B cell (primary cell): ENCODE data around the gene MAD2L2. TPM values are rescaled to one million over a fixed set of nuclear protein-coding genes. Genes with fewer than 3 reads are reported as not detected.
A peak's percentile ranks its signal among the peaks of the same experiment; 100 is the strongest.

Experiments
- ATAC-seq: fragments of 200-7000 bp; cut with Tn5 transposase; one replicate; pipeline ENCODE4 v1.10.0; 2021; ENCODE audit warnings: low read depth, mild to moderate bottlenecking, moderate number of reproducible peaks, moderate library complexity
- CTCF ChIA-PET: fragments of 350-600 bp; sonication (Branson Sonifier 250); formaldehyde crosslinking; loops from one replicate; lab custom pipeline; 2021; ENCODE audit warnings: antibody characterized with exemption, inconsistent platforms; lab: Charles Lee
- POLR2A ChIA-PET: fragments of 350-600 bp; sonication (Branson Sonifier 250); formaldehyde crosslinking; loops from one replicate; lab custom pipeline; 2021; ENCODE audit warnings: antibody characterized with exemption; lab: Charles Lee
- DNase-seq: peaks from one replicate; pipeline ENCODE4 v3.0.0; 2013
- H2AFZ ChIP-seq: 2 replicates; pipeline ENCODE4 v1.6.1; 2012; ENCODE audit warnings: mild to moderate bottlenecking, low read depth, low read length; ENCODE audit not compliant: insufficient read depth, poor library complexity, severe bottlenecking
- H3K27ac ChIP-seq, 2 donors: 1 replicate in 1 of 2; 2 replicates in 1 of 2; pipeline ENCODE4 v1.5.1; 2012 to 2013; ENCODE audit warnings: low read length in 2 of 2, mild to moderate bottlenecking in 2 of 2, moderate library complexity in 1 of 2
- H3K27me3 ChIP-seq, 4 experiments: fragments of 200-600 bp in 1 of 4; sonication (generic) in 1 of 4; replicated peaks in 1 of 4; 1 replicate in 2 of 4; 2 replicates in 2 of 4; pipeline versions ENCODE4 v1.6.1 to v1.7.0; 2013 to 2016; ENCODE audit warnings: low read length in 3 of 4, mild to moderate bottlenecking in 2 of 4, mixed read lengths in 1 of 4, moderate library complexity in 1 of 4; ENCODE audit not compliant: insufficient read depth in 4 of 4, control insufficient read depth in 3 of 4; ENCODE audit errors: control extremely low read depth in 1 of 4
- H3K36me3 ChIP-seq, 2 experiments: replicated peaks in 1 of 2; 1 replicate in 1 of 2; 2 replicates in 1 of 2; pipeline versions ENCODE4 v1.6.1 to v1.7.1; 2013; ENCODE audit warnings: low read length in 1 of 2; ENCODE audit not compliant: insufficient read depth in 2 of 2, control insufficient read depth in 1 of 2; ENCODE audit errors: control extremely low read depth in 1 of 2, extremely low read depth in 1 of 2
- H3K4me1 ChIP-seq, 2 donors: fragments of 200-600 bp in 1 of 2; sonication (generic) in 1 of 2; 1 replicate in 1 of 2; 2 replicates in 1 of 2; pipeline versions ENCODE4 v1.5.1 to v1.6.1; 2013 to 2017; ENCODE audit warnings: low read length in 2 of 2; ENCODE audit not compliant: control insufficient read depth in 2 of 2, insufficient read depth in 2 of 2
- H3K4me2 ChIP-seq: replicated peaks from 2 replicates; pipeline ENCODE3; 2012; ENCODE audit warnings: mild to moderate bottlenecking, low read depth, low read length; ENCODE audit not compliant: poor library complexity, severe bottlenecking
- H3K4me3 ChIP-seq, 5 experiments: fragments of 200-600 bp in 1 of 5; sonication (generic) in 1 of 5; 1 replicate in 3 of 5; 2 replicates in 2 of 5; pipeline versions ENCODE4 v1.5.1 to v1.7.0; 2011 to 2016; ENCODE audit warnings: low read length in 4 of 5, mild to moderate bottlenecking in 4 of 5, low read depth in 2 of 5, control low read depth in 1 of 5, moderate library complexity in 1 of 5; ENCODE audit not compliant: insufficient read depth in 1 of 5; ENCODE audit errors: control extremely low read depth in 1 of 5, extremely low read depth in 1 of 5
- H3K79me2 ChIP-seq: fragments of 200-600 bp; sonication (generic); one replicate; pipeline ENCODE4 v1.6.0; 2016; ENCODE audit warnings: low read length; ENCODE audit not compliant: control insufficient read depth, insufficient read depth
- H3K9ac ChIP-seq: fragments of 200-600 bp; sonication (generic); 2 replicates; pipeline ENCODE4 v1.6.1; 2017; ENCODE audit warnings: mild to moderate bottlenecking, low read length, moderate library complexity
- H3K9me3 ChIP-seq, 3 donors: one replicate each; pipeline versions ENCODE4 v1.6.1 to v1.7.1; 2013; ENCODE audit warnings: low read length in 2 of 3; ENCODE audit not compliant: control insufficient read depth in 2 of 3, insufficient read depth in 1 of 3; ENCODE audit errors: control extremely low read depth in 1 of 3
- H4K20me1 ChIP-seq: 2 replicates; pipeline ENCODE4 v1.6.0; 2012; ENCODE audit warnings: mild to moderate bottlenecking, low read length; ENCODE audit not compliant: insufficient read depth, control insufficient read depth, poor library complexity, severe bottlenecking
- H3K27ac Mint-ChIP-seq: one replicate; pipeline ENCODE4 v1.8.0; 2021; ENCODE audit warnings: mixed read lengths
- H3K27me3 Mint-ChIP-seq: one replicate; pipeline ENCODE4 v1.8.0; 2021; ENCODE audit warnings: mixed read lengths
- H3K4me1 Mint-ChIP-seq: one replicate; pipeline ENCODE4 v1.8.0; 2021; ENCODE audit warnings: mixed read lengths
- H3K4me3 Mint-ChIP-seq: one replicate; pipeline ENCODE4 v1.8.0; 2021; ENCODE audit warnings: mixed read lengths
- H3K9me3 Mint-ChIP-seq: one replicate; pipeline ENCODE4 v1.8.0; 2022; ENCODE audit warnings: mixed read lengths; ENCODE audit not compliant: insufficient read depth
- EZH2 ChIP-seq: IDR thresholded peaks from 2 replicates; pipeline ENCODE4 v1.6.1; 2012; ENCODE audit warnings: borderline replicate concordance, low read depth, mild to moderate bottlenecking, moderate library complexity, low read length; ENCODE audit not compliant: insufficient read depth, poor library complexity, severe bottlenecking
- WGBS: methylation state at CpG from one replicate; pipeline ENCODE4 v1.1.5; 2013; ENCODE audit warnings: missing lambda C conversion rate; ENCODE audit not compliant: insufficient coverage; 5-methylcytosine and 5-hydroxymethylcytosine counted together
- intact Hi-C: fragments of 100-400 bp; cut with micrococcal nuclease; formaldehyde crosslinking; loops from one replicate; pipeline ENCODE4 v1.10.0; 2022
- polyA plus RNA-seq: library from polyadenylated mRNA; depleted of rRNA; stranded (reverse); fragments of >200 nt; gene quantifications from 2 replicates; pipeline ENCODE4 v1.2.3, GENCODE V29; 2012
- total RNA-seq, 2 donors: library from RNA; stranded (reverse); fragments of 120-200 nt in 1 of 2; gene quantifications; 1 replicate in 1 of 2; 2 replicates in 1 of 2; pipeline versions ENCODE4 v1.2.3 to v1.2.4, GENCODE V29; 2013 to 2022
- TF ChIP-seq, protein P1 (sequence below): fragments of 200-600 bp; IDR thresholded peaks from one replicate; pipeline ENCODE4 v1.8.0; 2022; ENCODE audit warnings: antibody characterized with exemption, mild to moderate bottlenecking

MAD2L2 gene
- total and polyA plus RNA-seq, 2 donors (not counting 1 experiment from before 2014, with no cell fraction given), result 29.0 to 42.2 TPM

DNA sequence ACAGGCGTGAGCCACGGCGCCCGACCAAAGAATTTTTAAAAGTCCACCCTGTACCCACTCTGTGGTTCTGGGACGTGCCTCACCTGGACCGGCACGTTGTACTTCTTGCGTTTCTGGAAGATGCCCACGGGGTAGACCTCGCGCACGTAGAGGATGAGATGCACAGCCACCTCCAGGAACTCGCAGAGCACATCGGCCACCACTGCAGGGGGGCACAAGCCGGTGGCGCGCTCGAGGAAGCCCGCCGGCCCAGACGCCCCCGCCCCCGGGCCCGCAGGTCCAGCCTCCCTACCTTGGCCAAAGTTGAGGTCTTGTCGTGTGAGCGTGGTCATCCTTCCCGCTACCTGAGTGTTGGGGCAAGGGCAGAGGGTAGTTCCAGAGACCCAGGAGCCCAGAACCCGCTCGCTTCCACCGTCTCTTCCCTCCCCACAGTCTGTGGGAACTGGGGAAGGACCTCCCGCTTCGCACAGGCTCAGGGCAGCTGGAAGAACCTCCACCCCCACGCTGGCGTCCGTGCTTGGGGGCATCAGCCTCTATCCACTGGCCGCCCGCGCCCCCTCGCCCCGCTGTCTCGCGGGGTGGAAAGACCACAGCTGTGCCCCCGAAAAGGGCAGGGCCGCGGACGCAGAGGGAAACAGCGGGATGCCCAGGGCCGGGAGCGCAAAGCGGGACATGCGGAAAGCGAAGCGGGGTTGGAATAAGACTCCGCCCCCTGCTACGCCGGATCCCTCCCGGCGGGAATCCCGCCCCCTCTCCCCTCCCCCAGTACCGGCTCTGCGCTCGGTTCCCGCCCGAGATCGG, 478 bp downstream of the MAD2L2 start:
- Mint-ChIP-seq H3K4me3 (peak overlapping the region; percentile 92), H3K27ac (peak overlapping the region; percentile 53), H3K4me1 (peaks cover 20% of the 10 kb centered on the region), H3K9me3 (no peaks in the 10 kb centered on the region), H3K27me3 (no peaks in the 10 kb centered on the region)
- Histone ChIP-seq H2AFZ (peak overlapping the region; percentile 96), H3K79me2 (no peaks in the 10 kb centered on the region), H3K27me3 (peaks cover 0 to 4% (median 0%) of the 10 kb centered on the region in 4 experiments), H3K36me3 (peaks cover 0 to 8% of the 10 kb centered on the region in 2 experiments), H3K9ac (peak overlapping the region; percentile 93), H3K4me1 (peaks cover 11 to 20% of the 10 kb centered on the region in 2 donors), H3K9me3 (no peaks in the 10 kb centered on the region), H4K20me1 (no peaks in the 10 kb centered on the region), H3K4me3 (peak overlapping the region; percentile 46 to 96 (median 89)), H3K27ac (peak overlapping the region; percentile 28 to 77), H3K4me2 (peak overlapping the region; percentile 97)
- intact Hi-C loops, result loop anchor here (1.0 to 10.0 kb wide), 8 partner anchors 16 to 986 kb away; partner anchors contain the start of genes CLCN6, FBXO2, FBXO44 and FBXO6
- ChIA-PET POLR2A (interaction anchor here (1.0 to 2.5 kb wide), 4 partner anchors 8 to 229 kb away, joined by 3 to 20 read pairs (median 6); partner anchors contain the start of gene FBXO6), CTCF (interaction anchor here (0.6 to 4.2 kb wide), 6 partner anchors 10 to 39 kb away, joined by 3 to 23 read pairs (median 7); partner anchors contain the start of gene FBXO6)
- no peak for ATAC-seq
- WGBS, result 9% methylated on average over 59 of the region's 65 CpGs
- no peak for DNase-seq
- TF ChIP-seq EZH2, result no peak
- TF ChIP-seq, protein P1, sequence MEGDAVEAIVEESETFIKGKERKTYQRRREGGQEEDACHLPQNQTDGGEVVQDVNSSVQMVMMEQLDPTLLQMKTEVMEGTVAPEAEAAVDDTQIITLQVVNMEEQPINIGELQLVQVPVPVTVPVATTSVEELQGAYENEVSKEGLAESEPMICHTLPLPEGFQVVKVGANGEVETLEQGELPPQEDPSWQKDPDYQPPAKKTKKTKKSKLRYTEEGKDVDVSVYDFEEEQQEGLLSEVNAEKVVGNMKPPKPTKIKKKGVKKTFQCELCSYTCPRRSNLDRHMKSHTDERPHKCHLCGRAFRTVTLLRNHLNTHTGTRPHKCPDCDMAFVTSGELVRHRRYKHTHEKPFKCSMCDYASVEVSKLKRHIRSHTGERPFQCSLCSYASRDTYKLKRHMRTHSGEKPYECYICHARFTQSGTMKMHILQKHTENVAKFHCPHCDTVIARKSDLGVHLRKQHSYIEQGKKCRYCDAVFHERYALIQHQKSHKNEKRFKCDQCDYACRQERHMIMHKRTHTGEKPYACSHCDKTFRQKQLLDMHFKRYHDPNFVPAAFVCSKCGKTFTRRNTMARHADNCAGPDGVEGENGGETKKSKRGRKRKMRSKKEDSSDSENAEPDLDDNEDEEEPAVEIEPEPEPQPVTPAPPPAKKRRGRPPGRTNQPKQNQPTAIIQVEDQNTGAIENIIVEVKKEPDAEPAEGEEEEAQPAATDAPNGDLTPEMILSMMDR, result no peak
